ENCODE measurements around the gene GAS2L1. TPM values are rescaled to one million over a fixed set of nuclear protein-coding genes. Genes with fewer than 3 reads are reported as not detected.

Gene GAS2L1
- total RNA-seq, 2 donors from 2014 or later, result 15.8 to 19.2 TPM

- 33 to 45% methylated on average over 2 of the region's 2 CpGs for WGBS, 2 donors
Measured at GRCh38 chr22:29288837-29289236, 17.6 kb upstream of the GAS2L1 start.

GRCh38 chr22:29290061-29290460 lies 16.4 kb upstream of the GAS2L1 start:
- H3K27me3 ChIP-seq, result no peaks in the 10 kb centered on the region
- no peak for TF ChIP-seq POLR2A (IDR thresholded peaks at IDR 0.05)
- no peak for TF ChIP-seq CTCF (IDR thresholded peaks at IDR 0.05)
- no peaks in the 10 kb centered on the region for H3K9me3 ChIP-seq
- peaks cover 3% of the 10 kb centered on the region for H3K4me1 ChIP-seq
- no peak for ATAC-seq
- no peak overlapping the region for H3K27ac ChIP-seq
- DNase-seq, result no peak
- intact Hi-C loops (cut with DNase I), result loop anchor here (10.0 kb wide), 1 partner anchor 235 kb away; no protein-coding TSS in a partner anchor
- no peak overlapping the region for H3K4me3 ChIP-seq
- peaks cover 10 to 60% of the 10 kb centered on the region in 2 donors for H3K36me3 ChIP-seq (replicated peaks in 1 of 2; ENCODE audit: insufficient read depth in 1 of 2, low read depth in 2 of 2)
- WGBS, 2 donors, result 57 to 65% methylated on average over 5 of the region's 5 CpGs

More at GRCh38 chr22:29288837-29289236, 17.6 kb upstream of the GAS2L1 start:
- Histone ChIP-seq H3K27me3 (no peaks in the 10 kb centered on the region), H3K27ac (no peak overlapping the region), H3K4me3 (no peak overlapping the region), H3K9me3 (no peaks in the 10 kb centered on the region), H3K36me3 (replicated peaks in 1 of 2; ENCODE audit: insufficient read depth in 1 of 2, low read depth in 2 of 2) (peaks cover 10 to 63% of the 10 kb centered on the region in 2 donors), H3K4me1 (peaks cover 3% of the 10 kb centered on the region)
- ATAC-seq, result no peak
- no peak for DNase-seq
- no peak for TF ChIP-seq POLR2A (IDR thresholded peaks at IDR 0.05)
- intact Hi-C loops (cut with DNase I), result no loop called here

GRCh38 chr22:29291215-29291614 lies 15.2 kb upstream of the GAS2L1 start:
- WGBS, 2 donors, result 68 to 72% methylated on average over 7 of the region's 7 CpGs

GRCh38 chr22:29292379-29292778 lies 14.1 kb upstream of the GAS2L1 start:
- peaks cover 3% of the 10 kb centered on the region for H3K4me1 ChIP-seq
- H3K4me3 ChIP-seq, result no peak overlapping the region
- TF ChIP-seq CTCF (IDR thresholded peaks at IDR 0.05) (no peak), POLR2A (IDR thresholded peaks at IDR 0.05) (no peak)
- no peak overlapping the region for H3K27ac ChIP-seq
- no peaks in the 10 kb centered on the region for H3K9me3 ChIP-seq
- intact Hi-C loops (cut with DNase I), result loop anchor here (10.0 kb wide), 1 partner anchor 232 kb away; no protein-coding TSS in a partner anchor
- no peaks in the 10 kb centered on the region for H3K27me3 ChIP-seq
- H3K36me3 ChIP-seq (replicated peaks in 1 of 2; ENCODE audit: insufficient read depth in 1 of 2, low read depth in 2 of 2), result peaks cover 18 to 68% of the 10 kb centered on the region in 2 donors
- ATAC-seq (no peak), DNase-seq (no peak)

More at GRCh38 chr22:29291215-29291614, 15.2 kb upstream of the GAS2L1 start:
- intact Hi-C loops (cut with DNase I), result loop anchor here (10.0 kb wide), 1 partner anchor 234 kb away; no protein-coding TSS in a partner anchor
- Histone ChIP-seq H3K4me1 (peaks cover 3% of the 10 kb centered on the region), H3K9me3 (no peaks in the 10 kb centered on the region), H3K36me3 (replicated peaks in 1 of 2; ENCODE audit: insufficient read depth in 1 of 2, low read depth in 2 of 2) (peaks cover 6 to 60% of the 10 kb centered on the region in 2 donors), H3K27ac (no peak overlapping the region), H3K4me3 (no peak overlapping the region), H3K27me3 (no peaks in the 10 kb centered on the region)
- no peak for ATAC-seq
- TF ChIP-seq CTCF (IDR thresholded peaks at IDR 0.05) (no peak), POLR2A (IDR thresholded peaks at IDR 0.05) (no peak)
- no peak for DNase-seq

GRCh38 chr22:29298641-29299040 lies 7.8 kb upstream of the GAS2L1 start:
- WGBS, 2 donors, result 75 to 80% methylated on average over 4 to 8 of the region's 8 CpGs
- Histone ChIP-seq H3K9me3 (no peaks in the 10 kb centered on the region), H3K27ac (no peak overlapping the region), H3K27me3 (no peaks in the 10 kb centered on the region), H3K36me3 (replicated peaks in 1 of 2; ENCODE audit: insufficient read depth in 1 of 2, low read depth in 2 of 2) (peaks cover 37 to 48% of the 10 kb centered on the region in 2 donors), H3K4me1 (peaks cover 15% of the 10 kb centered on the region), H3K4me3 (no peak overlapping the region)
- TF ChIP-seq CTCF (IDR thresholded peaks at IDR 0.05) (no peak), POLR2A (IDR thresholded peaks at IDR 0.05) (no peak)
- intact Hi-C loops (cut with DNase I), result loop anchor here (10.0 kb wide), 1 partner anchor 226 kb away; no protein-coding TSS in a partner anchor
- DNase-seq (no peak), ATAC-seq (no peak)

All from body of pancreas (tissue), 4 donors.